ENCODE results near the gene UROS.

- TF ChIP-seq EZH2 (IDR thresholded peaks at IDR 0.05; ENCODE audit: insufficient read depth, poor library complexity, severe bottlenecking) (no peak), EZH2phosphoT487 (IDR thresholded peaks at IDR 0.05; ENCODE audit: insufficient read depth, low read depth) (no peak)
Observed at GRCh38 chr10:125778556-125778955, 44.5 kb downstream of the UROS start.
